ENCODE data around the gene ADGRF5. TPM values are rescaled to one million over a fixed set of nuclear protein-coding genes. Genes with fewer than 3 reads are reported as not detected.

ADGRF5 gene
- total and polyA plus RNA-seq, 2 experiments from 2014 or later = not detected

GRCh38 chr6:46935687-46936086, 13.9 kb upstream of the ADGRF5 start:
- H3K27ac ChIP-seq (ENCODE audit: low read depth) = no peak overlapping the region
- H3K36me3 ChIP-seq (ENCODE audit: insufficient read depth) = no peaks in the 10 kb centered on the region
- H4K20me1 ChIP-seq (replicated peaks; ENCODE audit: insufficient read depth) = no peaks in the 10 kb centered on the region
- H3K9me3 Mint-ChIP-seq = no peaks in the 10 kb centered on the region
- peaks cover 3% of the 10 kb centered on the region for H3K27me3 Mint-ChIP-seq (ENCODE audit: insufficient read depth, low read depth, poor library complexity)
- peak overlapping the region; percentile 64 for H2AFZ ChIP-seq
- H3K4me2 ChIP-seq = no peak overlapping the region
- no peaks in the 10 kb centered on the region for H3K27me3 ChIP-seq (ENCODE audit: insufficient read depth)
- peak overlapping the region; percentile 89; the same call in 1 of the 2 replicates for H3K27ac Mint-ChIP-seq
- H3K4me3 ChIP-seq = no peak overlapping the region
- ATAC-seq (peak; percentile 95), DNase-seq (ENCODE audit: low spot score) (peak; percentile 73)
- H3F3A ChIP-seq (replicated peaks; ENCODE audit: low read depth) = no peaks in the 10 kb centered on the region
- H3K4me1 ChIP-seq (ENCODE audit: insufficient read depth) = no peaks in the 10 kb centered on the region
- TF ChIP-seq ZNF462 (CRISPR knock-in tag; IDR thresholded peaks at IDR 0.05) = peak; percentile 49; the same call in 1 of the 2 replicates
- TF ChIP-seq ZNF114 (CRISPR knock-in tag; IDR thresholded peaks at IDR 0.05) = no peak
- H3K4me3 Mint-ChIP-seq = no peak overlapping the region
- no peaks in the 10 kb centered on the region for H3K36me3 Mint-ChIP-seq (ENCODE audit: low read depth)
- H3K79me2 ChIP-seq (replicated peaks; ENCODE audit: insufficient read depth) = no peaks in the 10 kb centered on the region
- peaks cover 17% of the 10 kb centered on the region for H3K4me1 Mint-ChIP-seq
- H3K9me2 ChIP-seq (ENCODE audit: insufficient read depth) = no peaks in the 10 kb centered on the region

GRCh38 chr6:46933751-46934150, 12.0 kb upstream of the ADGRF5 start:
- H3K36me3 ChIP-seq (ENCODE audit: insufficient read depth) = no peaks in the 10 kb centered on the region
- Mint-ChIP-seq H3K27ac (no peak overlapping the region), H3K36me3 (ENCODE audit: low read depth) (no peaks in the 10 kb centered on the region), H3K4me3 (no peak overlapping the region), H3K27me3 (ENCODE audit: insufficient read depth, low read depth, poor library complexity) (peaks cover 3% of the 10 kb centered on the region), H3K9me3 (no peaks in the 10 kb centered on the region), H3K4me1 (peaks cover 13% of the 10 kb centered on the region)
- H3K27ac ChIP-seq (ENCODE audit: low read depth) = no peak overlapping the region
- no peak overlapping the region; the same call in 1 of the 2 replicates for H2AFZ ChIP-seq
- DNase-seq (ENCODE audit: low spot score) = no peak
- no peaks in the 10 kb centered on the region for H3F3A ChIP-seq (replicated peaks; ENCODE audit: low read depth)
- no peaks in the 10 kb centered on the region for H3K27me3 ChIP-seq (ENCODE audit: insufficient read depth)
- H4K20me1 ChIP-seq (replicated peaks; ENCODE audit: insufficient read depth) = no peaks in the 10 kb centered on the region
- H3K9me2 ChIP-seq (ENCODE audit: insufficient read depth) = no peaks in the 10 kb centered on the region
- H3K4me1 ChIP-seq (ENCODE audit: insufficient read depth) = no peaks in the 10 kb centered on the region
- no peak overlapping the region for H3K4me3 ChIP-seq
- no peak overlapping the region for H3K4me2 ChIP-seq
- no peaks in the 10 kb centered on the region for H3K79me2 ChIP-seq (replicated peaks; ENCODE audit: insufficient read depth)
- ATAC-seq = no peak
- no peak for TF ChIP-seq CREB1 (CRISPR knock-in tag; IDR thresholded peaks at IDR 0.05; ENCODE audit: low read depth)
- TF ChIP-seq STAT1 (IDR thresholded peaks at IDR 0.05; ENCODE audit: unreplicated experiment) = no peak
- TF ChIP-seq ZNF114 (CRISPR knock-in tag; IDR thresholded peaks at IDR 0.05) = no peak
- TF ChIP-seq ZNF462 (CRISPR knock-in tag; IDR thresholded peaks at IDR 0.05) = no peak
- TF ChIP-seq ZNF331 (CRISPR knock-in tag; IDR thresholded peaks at IDR 0.05; ENCODE audit: low read depth) = no peak

Data from GM23338 (cell line).